Measurements from ENCODE around the gene HBZ. TPM values are rescaled to one million over a fixed set of nuclear protein-coding genes. Genes with fewer than 3 reads are reported as not detected.

HBZ gene
- total RNA-seq, 1 experiment from 2014 or later, result 1.1 TPM

DNA sequence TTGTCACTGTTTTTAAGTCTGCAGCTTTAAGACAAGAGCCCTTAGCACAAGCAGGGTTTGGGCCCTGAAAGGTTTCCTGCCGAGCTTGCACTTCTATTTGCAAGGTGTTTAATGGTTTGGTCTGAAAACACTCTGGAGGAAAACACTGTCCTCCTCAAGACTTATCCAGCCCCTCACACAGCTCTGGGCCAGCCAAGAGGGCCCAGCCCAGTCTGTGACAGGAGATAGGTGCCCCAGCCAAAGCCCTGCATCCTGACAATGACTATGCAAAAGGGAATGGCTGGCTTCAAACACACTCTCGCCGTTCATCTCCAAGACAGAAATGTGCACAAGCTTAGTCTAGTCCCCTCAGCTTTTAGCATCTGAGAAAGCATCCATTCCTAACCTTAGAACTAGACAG is 47.5 kb upstream of the HBZ start:
- ATAC-seq (no peak), DNase-seq (ENCODE audit: low read depth, low spot score) (no peak)
- no TSS peak for BruUV-seq (replicated peaks)
- Histone ChIP-seq H3K9me3 (ENCODE audit: control insufficient read depth, insufficient read depth, low read depth, low read length) (no peaks in the 10 kb centered on the region), H3K27me3 (ENCODE audit: control insufficient read depth, insufficient read depth, low read length) (no peaks in the 10 kb centered on the region), H3K4me1 (ENCODE audit: control insufficient read depth, insufficient read depth, low read length) (no peaks in the 10 kb centered on the region), H3K36me3 (ENCODE audit: control insufficient read depth, insufficient read depth, low read length) (0 out of 2 replicates have a peak, but pooled peaks cover 2% of the 10 kb centered on the region), H3K27ac (ENCODE audit: low read length) (no peak overlapping the region), H3K4me3 (ENCODE audit: low read depth in 2 of 2, low read length in 2 of 2) (no peak overlapping the region)
- intact Hi-C loops (cut with micrococcal nuclease; ENCODE audit: unreplicated experiment) (no loop called here), in situ Hi-C loops (cut with HindIII; ENCODE audit: low pct_unique_long_range_greater_than_20kb, low sequenced_read_pairs) (no loop called here)
- CTCF ChIA-PET, result interaction anchor here (1.0 kb wide), 1 partner anchor 76 kb away, joined by 3 read pairs; the partner anchor contains the start of gene HBQ1
- POLR2A ChIA-PET, result no interaction called here
- TF ChIP-seq, protein P1, sequence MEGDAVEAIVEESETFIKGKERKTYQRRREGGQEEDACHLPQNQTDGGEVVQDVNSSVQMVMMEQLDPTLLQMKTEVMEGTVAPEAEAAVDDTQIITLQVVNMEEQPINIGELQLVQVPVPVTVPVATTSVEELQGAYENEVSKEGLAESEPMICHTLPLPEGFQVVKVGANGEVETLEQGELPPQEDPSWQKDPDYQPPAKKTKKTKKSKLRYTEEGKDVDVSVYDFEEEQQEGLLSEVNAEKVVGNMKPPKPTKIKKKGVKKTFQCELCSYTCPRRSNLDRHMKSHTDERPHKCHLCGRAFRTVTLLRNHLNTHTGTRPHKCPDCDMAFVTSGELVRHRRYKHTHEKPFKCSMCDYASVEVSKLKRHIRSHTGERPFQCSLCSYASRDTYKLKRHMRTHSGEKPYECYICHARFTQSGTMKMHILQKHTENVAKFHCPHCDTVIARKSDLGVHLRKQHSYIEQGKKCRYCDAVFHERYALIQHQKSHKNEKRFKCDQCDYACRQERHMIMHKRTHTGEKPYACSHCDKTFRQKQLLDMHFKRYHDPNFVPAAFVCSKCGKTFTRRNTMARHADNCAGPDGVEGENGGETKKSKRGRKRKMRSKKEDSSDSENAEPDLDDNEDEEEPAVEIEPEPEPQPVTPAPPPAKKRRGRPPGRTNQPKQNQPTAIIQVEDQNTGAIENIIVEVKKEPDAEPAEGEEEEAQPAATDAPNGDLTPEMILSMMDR (IDR thresholded peaks at IDR 0.05), result no peak
- TF ChIP-seq SIN3A (IDR thresholded peaks at IDR 0.05; ENCODE audit: borderline replicate concordance, insufficient read depth, low read depth, low read length) (no peak), TCF7L2 (IDR thresholded peaks at IDR 0.05; ENCODE audit: low read depth, low read length) (no peak), POLR2AphosphoS5 (IDR thresholded peaks at IDR 0.05; ENCODE audit: low read depth, low read length) (no peak)
- TF ChIP-seq, protein P2, sequence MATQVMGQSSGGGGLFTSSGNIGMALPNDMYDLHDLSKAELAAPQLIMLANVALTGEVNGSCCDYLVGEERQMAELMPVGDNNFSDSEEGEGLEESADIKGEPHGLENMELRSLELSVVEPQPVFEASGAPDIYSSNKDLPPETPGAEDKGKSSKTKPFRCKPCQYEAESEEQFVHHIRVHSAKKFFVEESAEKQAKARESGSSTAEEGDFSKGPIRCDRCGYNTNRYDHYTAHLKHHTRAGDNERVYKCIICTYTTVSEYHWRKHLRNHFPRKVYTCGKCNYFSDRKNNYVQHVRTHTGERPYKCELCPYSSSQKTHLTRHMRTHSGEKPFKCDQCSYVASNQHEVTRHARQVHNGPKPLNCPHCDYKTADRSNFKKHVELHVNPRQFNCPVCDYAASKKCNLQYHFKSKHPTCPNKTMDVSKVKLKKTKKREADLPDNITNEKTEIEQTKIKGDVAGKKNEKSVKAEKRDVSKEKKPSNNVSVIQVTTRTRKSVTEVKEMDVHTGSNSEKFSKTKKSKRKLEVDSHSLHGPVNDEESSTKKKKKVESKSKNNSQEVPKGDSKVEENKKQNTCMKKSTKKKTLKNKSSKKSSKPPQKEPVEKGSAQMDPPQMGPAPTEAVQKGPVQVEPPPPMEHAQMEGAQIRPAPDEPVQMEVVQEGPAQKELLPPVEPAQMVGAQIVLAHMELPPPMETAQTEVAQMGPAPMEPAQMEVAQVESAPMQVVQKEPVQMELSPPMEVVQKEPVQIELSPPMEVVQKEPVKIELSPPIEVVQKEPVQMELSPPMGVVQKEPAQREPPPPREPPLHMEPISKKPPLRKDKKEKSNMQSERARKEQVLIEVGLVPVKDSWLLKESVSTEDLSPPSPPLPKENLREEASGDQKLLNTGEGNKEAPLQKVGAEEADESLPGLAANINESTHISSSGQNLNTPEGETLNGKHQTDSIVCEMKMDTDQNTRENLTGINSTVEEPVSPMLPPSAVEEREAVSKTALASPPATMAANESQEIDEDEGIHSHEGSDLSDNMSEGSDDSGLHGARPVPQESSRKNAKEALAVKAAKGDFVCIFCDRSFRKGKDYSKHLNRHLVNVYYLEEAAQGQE (IDR thresholded peaks at IDR 0.05; ENCODE audit: insufficient read depth in 1 of 2, low read depth in 2 of 2, low read length in 1 of 2), result no peak

DNA sequence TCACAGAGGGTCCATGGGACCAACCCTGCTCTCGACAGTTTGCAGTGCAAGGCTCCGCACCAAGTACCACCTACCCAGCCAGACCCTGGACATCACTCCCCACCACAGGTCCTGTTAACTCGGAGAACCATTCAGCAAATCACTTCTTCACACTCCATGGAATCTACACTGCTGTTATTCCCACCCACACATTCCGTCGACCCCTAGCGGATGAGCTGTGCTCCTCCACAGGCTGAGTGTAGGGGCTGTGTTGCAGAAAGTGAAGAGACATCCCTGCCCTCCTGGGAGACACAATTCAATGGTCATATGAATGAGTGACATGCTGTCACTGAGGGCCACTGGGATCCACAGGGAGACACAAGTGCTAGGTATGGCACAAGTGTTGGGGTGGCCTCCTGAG is 46.9 kb upstream of the HBZ start:
- no TSS peak for BruUV-seq (replicated peaks)
- intact Hi-C loops (cut with micrococcal nuclease; ENCODE audit: unreplicated experiment) (no loop called here), in situ Hi-C loops (cut with HindIII; ENCODE audit: low pct_unique_long_range_greater_than_20kb, low sequenced_read_pairs) (no loop called here)
- H3K4me3 ChIP-seq (ENCODE audit: low read depth in 2 of 2, low read length in 2 of 2), result no peak overlapping the region
- no peaks in the 10 kb centered on the region for H3K9me3 ChIP-seq (ENCODE audit: control insufficient read depth, insufficient read depth, low read depth, low read length)
- ChIA-PET POLR2A (no interaction called here), CTCF (interaction anchor here (0.6 to 1.0 kb wide), 2 partner anchors 75 to 87 kb away, joined by 3 to 10 read pairs; partner anchors contain the start of gene HBQ1)
- TF ChIP-seq, protein P2 (IDR thresholded peaks at IDR 0.05; ENCODE audit: insufficient read depth in 1 of 2, low read depth in 2 of 2, low read length in 1 of 2), result no peak
- TF ChIP-seq POLR2AphosphoS5 (IDR thresholded peaks at IDR 0.05; ENCODE audit: low read depth, low read length) (no peak), SIN3A (IDR thresholded peaks at IDR 0.05; ENCODE audit: borderline replicate concordance, insufficient read depth, low read depth, low read length) (no peak), TCF7L2 (IDR thresholded peaks at IDR 0.05; ENCODE audit: low read depth, low read length) (no peak)
- TF ChIP-seq, protein P1 (IDR thresholded peaks at IDR 0.05), result no peak
- no peaks in the 10 kb centered on the region for H3K27me3 ChIP-seq (ENCODE audit: control insufficient read depth, insufficient read depth, low read length)
- DNase-seq (ENCODE audit: low read depth, low spot score) (no peak), ATAC-seq (no peak)
- H3K27ac ChIP-seq (ENCODE audit: low read length), result no peak overlapping the region
- H3K4me1 ChIP-seq (ENCODE audit: control insufficient read depth, insufficient read depth, low read length), result no peaks in the 10 kb centered on the region
- H3K36me3 ChIP-seq (ENCODE audit: control insufficient read depth, insufficient read depth, low read length), result 0 out of 2 replicates have a peak, but pooled peaks cover 2% of the 10 kb centered on the region

Data from Panc1 (cell line).